Suppressor macrophage treated with lipopolysaccharide for 4 hours (primary cell): ENCODE data around the gene RUFY3.
"Not testable (repeated sequence)": the region's sequence is repeated elsewhere in the genome, so short reads cannot be mapped to it uniquely, and the experiment has no call there.

Experiments
- DNase-seq: peaks from one replicate; pipeline ENCODE4 v3.0.0-alpha.2; 2020

RUFY3 gene, protein sequence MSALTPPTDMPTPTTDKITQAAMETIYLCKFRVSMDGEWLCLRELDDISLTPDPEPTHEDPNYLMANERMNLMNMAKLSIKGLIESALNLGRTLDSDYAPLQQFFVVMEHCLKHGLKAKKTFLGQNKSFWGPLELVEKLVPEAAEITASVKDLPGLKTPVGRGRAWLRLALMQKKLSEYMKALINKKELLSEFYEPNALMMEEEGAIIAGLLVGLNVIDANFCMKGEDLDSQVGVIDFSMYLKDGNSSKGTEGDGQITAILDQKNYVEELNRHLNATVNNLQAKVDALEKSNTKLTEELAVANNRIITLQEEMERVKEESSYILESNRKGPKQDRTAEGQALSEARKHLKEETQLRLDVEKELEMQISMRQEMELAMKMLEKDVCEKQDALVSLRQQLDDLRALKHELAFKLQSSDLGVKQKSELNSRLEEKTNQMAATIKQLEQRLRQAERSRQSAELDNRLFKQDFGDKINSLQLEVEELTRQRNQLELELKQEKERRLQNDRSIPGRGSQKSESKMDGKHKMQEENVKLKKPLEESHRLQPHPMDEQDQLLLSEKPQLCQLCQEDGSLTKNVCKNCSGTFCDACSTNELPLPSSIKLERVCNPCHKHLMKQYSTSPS

DNA sequence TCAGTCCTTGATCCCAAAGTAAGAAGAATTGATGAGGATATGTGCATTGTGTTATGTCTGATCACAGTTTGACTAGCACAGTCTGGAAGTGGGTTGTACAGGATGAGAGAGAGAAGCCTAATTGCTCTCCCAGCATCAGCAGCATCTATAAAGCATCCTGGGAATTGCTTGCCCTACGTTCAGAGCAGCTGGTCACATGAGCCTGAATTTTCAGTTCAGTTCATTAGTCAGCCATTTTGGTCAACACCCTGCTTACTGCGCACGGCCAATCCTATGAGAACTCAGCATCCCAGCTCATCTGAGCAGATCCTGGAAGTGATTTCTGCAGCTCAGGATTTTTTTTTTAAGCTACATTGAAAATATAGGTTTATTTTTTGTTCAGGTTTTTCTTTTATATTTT lies at the start of gene RUFY3:
RUFY3 (plus strand) TSS at position 218 of the 400 bp plus-strand sequence. CDS start 610 bp downstream, outside the sequence.
- DNase-seq = no peak

DNA sequence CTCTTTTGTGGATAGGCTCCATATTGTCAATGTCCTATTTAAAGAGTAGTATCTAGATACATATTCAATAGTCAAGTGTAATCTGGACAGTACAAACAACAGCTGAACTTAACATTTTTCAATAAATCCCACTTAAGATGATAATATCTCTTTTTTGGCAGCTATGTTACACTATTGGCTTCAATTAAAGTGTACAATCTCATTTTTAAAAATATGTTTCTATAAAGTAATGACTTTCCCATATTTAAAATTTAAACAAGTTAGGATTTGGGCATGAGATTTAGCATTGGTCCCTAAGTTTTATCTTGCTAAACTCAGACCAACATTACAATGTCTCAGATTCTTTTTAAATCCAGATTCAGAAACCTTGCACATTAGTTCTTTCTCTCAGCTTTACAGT lies 47.6 kb upstream of the RUFY3 start:
- DNase-seq = no peak

DNA sequence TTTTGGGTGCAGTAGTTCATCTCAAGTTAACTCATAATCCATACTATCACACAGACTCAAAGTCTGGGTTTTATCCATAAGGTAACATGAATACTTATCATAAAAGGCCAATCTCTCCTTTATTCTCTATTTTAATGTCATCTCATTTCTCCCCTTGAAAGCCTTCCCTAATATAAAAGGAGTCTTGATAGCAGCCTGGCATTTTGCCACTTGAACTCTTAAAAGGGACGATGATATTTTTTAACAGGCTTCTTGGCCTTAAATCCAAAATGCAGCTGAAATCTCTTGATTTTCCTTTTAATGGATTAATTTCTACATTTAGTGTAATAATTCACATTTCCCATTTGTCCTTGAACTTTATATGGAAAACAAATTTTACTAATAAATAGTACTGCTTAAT lies 47.0 kb upstream of the RUFY3 start:
- no peak for DNase-seq

DNA sequence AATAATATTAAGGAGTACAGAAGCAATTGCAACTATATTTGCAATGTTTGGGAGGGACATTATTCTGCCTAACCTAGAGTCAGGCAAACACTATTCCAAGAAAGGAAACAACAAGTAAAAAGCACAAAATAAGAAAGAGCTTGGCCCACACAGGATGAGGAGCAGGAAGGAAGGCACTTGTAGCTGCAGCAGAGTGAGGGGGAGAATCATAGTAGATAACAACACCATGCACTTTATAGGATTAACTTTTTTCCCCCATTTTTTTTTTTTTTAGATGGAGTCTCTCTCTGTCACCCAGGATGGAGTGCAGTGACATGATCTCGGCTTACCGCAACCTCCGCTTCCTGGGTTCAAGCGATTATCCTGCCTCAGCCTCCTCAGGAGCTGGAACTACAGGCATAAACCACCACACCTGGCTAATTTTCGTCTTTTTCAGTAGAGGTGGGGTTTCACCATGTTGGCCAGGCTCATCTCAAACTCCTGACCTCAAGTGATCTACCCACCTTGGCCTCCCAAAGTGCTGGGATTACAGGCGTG lies 45.1 kb upstream of the RUFY3 start:
- no peak for DNase-seq

DNA sequence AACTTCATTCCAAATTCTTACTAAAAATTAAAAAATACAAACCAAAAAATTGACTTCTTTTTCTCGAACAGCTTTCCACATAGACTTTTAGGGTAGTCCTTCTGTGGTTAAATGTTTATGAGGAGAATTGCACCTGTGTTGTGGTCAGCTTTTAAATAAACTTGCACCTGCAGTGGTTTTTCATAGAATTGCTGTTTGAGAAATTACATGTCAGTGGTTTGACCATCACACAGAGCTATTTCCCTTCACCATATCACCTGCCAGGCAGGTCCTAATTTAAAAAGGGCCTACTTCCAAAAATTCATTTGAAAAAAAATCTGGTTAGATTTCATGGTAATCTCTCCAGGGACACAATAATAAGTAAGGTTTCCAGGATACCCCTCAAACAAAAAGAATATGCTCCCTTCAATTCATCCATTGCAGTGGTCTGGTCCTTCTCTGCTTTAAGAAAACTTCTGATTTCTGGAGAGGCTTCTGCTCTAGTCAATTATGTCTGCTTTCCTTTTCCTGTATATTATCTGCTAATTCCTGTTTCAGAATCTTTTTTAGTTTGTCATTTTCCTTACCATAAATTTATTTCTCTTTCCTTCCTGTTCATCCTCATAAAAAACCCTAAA lies 43.3 kb upstream of the RUFY3 start:
- no peak for DNase-seq

DNA sequence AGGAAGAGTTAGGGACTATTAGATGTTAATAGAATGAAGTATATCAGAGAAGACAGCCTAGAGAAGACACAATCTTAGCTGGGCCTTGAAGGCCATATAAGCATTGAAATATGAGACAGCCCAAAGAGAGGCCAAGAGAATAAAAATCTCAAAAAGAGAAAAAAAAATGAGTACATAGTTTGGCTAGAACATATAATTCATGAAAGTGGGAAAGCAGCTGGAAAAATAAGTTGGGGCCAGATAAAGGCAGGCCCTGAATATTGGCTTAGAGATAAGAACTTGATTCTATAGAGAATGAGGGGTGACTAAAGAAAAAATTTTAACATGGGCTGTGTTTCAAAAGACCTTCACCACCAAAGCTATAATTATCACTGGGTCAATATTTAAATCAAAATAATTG lies 40.8 kb upstream of the RUFY3 start:
- DNase-seq = no peak

DNA sequence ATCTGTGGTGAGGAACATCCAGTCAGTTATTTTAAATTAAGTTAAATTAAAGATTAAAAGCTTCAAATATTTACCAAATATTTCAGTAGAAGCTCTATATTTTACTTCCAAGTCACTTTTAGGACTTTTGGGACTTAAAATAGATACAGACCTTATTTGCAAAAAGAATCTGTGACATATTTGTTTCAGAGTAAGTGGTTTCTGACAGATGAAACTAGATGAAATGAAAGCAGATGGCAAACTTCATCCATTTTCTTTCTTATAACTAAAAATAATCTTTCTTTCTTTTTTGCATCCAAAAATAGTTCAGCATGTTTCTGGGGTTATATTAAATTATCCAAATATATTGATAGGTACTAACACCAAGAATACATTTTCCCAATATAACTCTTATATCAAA lies 40.1 kb upstream of the RUFY3 start:
- no peak for DNase-seq

DNA sequence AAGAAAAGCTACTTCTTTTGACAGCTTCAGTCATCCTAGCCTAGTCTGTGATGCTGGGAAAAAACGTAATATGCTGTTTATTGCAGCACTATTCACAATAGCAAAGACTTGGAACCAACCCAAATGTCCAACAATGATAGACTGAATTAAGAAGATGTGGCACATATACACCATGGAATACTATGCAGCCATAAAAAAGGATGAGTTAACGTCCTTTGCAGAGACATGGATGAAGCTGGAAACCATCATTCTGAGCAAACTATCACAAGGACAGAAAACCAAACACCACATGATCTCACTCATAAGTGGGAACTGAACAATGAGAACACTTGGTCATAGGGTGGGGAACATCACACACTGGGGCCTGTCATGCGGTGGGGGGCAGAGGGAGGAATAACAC lies 39.6 kb upstream of the RUFY3 start:
- not testable (repeated sequence) for DNase-seq

DNA sequence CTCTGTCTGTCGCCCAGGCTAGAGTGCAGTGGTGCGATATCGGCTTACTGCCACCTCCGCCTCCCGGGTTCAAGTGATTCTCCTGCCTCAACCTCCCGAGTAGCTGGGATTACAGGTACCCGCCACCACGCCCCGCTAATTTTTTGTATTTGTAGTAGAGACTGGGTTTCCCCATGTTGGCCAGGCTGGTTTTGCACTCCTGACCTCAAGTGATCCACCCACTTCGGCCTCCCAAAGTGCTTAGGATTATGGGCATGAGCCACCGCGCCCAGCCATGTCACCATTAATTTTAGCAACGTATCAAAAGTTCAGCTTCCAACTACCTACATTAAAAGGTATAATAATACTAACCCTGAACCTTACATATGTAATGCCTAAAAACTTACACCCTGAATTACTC lies 34.4 kb upstream of the RUFY3 start:
- DNase-seq = no peak

DNA sequence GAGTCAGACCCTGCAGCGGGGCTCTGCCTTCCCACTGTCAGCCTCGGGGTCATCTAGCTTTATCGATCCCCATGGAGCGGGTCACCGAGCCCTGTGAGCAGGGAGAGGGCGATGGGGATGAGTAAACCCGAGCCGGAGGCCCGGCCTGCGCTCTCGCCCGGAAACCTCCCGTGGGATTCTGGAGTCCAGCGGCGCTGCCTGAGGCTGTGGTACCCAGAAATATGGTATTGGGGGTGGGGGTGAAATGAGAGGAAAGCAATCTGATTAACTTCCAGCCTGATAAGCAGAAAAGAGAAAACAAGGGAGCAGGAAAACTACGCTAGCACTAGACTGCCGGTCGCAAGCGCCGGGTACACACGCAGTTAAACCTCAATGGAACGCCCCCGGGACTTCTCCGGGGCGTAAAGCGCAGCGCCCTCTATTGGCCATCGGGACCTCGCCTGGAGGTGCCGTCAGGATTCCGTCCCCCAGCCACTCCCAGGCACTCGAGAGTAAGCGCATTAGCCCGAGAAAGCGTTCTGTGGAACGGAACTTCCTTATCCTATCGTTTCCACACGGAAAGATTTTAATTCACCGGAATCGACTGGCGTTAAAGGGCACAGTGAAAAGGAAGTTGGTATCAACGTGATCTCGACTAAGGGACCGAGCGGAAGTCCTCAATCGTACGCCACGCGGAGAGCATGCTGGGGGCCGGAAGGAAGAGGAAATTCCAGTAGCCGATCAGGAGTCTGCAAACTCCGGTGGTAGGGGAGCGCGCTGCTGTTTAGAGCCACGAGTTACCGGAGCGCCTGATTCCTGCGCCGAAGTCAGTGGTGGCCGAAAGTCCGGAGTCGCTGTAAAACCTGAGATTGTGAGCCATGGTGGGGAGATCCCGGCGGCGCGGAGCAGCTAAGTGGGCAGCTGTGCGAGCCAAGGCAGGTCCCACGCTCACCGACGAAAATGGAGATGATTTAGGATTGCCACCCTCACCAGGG lies 33.7 kb upstream of the RUFY3 start, which contains the start of gene UTP3:
UTP3 (plus strand) TSS at position 712 of the 974 bp plus-strand sequence; CDS start at position 858, 146 bp downstream.
- DNase-seq = peak; percentile 98

DNA sequence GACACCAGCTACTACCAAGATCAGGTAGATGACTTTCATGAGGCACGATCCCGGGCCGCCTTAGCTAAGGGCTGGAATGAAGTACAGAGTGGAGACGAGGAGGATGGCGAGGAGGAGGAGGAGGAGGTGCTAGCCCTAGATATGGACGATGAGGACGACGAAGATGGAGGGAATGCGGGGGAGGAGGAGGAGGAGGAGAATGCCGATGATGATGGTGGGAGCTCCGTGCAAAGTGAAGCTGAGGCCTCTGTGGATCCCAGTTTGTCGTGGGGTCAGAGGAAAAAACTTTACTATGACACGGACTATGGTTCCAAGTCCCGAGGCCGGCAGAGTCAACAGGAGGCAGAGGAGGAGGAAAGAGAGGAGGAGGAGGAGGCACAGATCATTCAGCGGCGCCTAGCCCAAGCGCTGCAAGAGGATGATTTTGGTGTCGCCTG lies 33.0 kb upstream of the RUFY3 start:
- no peak for DNase-seq

DNA sequence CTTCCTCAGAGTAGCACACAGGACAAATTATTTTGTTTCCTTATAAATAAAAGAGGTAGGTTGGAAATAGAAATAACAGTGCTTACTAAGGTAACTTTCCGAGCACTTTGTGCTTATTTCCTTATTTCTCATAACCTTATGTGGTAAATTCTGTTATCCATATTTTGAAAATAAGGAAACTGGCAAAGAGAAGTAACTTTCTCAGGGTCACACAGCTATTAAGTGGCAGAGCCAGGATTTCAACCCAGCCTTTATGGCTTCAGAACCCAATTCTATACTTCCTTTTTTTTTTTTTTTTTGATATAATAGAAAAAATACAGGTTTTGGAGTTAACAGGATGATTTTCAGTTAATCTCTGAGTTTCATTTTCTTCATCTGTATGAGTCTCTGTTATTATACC lies 30.1 kb upstream of the RUFY3 start:
- peak; percentile 59 for DNase-seq

DNA sequence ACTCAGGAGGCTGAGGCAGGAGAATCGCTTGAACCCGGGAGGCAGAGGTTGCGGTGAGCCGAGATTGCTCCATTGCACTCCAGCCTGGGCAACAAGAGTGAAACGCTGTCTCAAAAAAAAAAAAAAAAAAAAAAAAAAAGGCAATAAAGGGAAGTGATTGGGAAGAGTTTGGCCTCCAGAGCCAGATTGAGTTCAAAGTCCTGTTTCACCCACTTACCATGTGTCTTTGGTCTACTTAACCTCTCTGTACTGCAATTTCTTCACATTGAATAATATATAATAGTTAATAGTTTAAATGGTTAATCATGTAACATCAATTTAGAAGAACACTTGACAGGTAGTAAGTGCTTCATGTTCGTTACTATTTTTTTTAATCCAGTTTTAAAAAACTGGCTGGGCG lies 27.1 kb upstream of the RUFY3 start:
- not testable (repeated sequence) for DNase-seq

DNA sequence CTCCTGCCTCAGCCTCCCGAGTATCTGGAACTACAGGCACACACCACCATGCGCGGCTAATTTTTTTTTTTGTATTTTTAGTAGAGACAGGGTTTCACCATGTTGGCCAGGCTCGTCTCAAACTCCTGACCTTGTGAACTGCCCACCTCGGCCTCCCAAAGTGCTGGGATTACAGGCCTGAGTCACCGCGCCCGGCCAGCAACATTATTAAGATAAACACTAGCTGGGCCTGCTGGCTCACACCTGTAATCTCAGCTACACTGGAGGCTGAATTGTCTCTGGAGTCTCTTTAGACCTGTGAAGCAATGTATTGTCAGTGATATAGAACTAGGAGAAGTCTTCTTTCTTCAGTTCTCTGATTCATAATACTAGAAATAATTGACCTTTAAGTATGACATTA lies 23.3 kb upstream of the RUFY3 start:
- DNase-seq = not testable (repeated sequence)

DNA sequence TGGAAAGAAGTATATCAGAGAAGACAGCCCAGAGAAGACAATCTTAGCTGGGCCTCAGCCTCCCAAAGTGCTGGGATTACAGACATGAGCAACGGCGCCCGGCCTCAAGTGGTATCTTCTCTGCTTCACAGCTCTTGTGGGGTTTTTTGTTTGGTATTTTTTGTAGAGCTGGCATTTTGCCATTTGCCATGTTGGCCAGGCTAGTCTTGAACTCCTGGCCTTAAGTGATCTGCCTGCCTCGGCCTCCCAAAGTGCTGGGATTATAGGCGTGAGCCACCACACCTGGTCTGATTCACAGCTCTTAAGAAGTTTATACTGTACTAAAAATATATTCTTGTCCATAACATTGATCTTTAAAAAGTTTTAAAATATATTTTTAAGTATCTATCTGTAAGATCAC lies 21.1 kb upstream of the RUFY3 start:
- DNase-seq = no peak

DNA sequence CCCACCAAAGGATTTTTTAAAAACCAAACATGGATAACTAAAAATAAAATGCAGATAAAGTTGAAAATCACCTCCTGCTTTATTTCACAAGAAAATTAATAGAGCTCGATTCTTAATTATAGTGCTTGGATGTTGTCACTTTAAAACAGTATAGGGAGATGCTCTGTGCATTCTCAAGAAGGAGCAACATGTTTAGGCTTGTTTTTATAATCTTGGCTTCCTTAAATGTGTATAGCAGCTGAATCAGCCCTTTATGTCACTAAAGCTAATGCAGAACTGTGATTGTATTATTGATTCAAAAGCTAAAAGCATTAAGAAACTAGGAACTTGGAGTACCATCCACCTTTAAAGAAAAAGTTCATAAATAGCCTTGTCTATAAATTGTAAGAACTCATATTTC lies 20.5 kb upstream of the RUFY3 start:
- no peak for DNase-seq

DNA sequence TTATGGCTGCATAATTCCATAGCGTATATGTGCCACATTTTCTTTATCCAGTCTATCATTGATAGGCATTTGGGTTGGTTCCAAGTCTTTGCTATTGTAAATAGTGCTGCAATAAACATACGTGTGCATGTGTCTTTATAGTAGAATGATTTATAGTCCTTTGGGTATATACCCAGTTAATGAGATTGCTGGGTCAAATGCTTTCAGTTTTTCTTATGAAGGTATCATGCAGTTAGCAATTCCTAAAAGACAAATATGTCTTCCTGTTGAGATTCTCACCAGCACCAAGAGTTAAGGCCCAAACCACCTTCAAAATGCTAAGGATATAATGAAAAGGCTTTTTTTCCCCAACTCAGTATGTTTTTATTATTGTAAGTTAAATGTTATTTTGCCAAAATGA lies 19.2 kb upstream of the RUFY3 start:
- not testable (repeated sequence) for DNase-seq

DNA sequence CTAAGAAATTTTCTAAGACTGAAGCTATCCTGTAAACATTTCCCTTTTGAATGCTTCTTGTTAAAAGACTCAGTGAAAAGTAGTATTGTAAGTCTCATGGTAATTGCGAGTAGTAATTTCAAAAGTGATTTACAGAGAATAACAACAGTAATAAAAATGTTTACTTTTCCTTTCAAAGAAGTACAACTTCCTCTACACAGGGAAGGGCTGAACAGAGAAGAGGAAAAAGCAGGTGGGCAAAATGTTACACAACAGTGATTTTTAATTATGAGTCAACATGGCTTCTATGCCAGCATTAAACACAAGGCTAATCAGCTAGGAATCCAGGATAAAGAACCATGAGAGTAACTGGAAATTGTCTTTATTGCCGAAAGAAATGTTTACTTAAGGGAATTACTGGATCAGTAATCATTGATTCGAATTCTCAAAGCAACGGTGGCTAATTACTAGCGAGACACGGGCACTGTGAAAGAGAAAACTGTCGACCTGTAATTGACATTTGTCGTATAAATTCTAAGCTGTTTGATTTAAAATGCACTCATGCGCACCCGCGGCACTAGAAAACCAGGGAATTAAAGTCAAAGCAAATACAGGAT lies 18.0 kb upstream of the RUFY3 start:
- DNase-seq = no peak

DNA sequence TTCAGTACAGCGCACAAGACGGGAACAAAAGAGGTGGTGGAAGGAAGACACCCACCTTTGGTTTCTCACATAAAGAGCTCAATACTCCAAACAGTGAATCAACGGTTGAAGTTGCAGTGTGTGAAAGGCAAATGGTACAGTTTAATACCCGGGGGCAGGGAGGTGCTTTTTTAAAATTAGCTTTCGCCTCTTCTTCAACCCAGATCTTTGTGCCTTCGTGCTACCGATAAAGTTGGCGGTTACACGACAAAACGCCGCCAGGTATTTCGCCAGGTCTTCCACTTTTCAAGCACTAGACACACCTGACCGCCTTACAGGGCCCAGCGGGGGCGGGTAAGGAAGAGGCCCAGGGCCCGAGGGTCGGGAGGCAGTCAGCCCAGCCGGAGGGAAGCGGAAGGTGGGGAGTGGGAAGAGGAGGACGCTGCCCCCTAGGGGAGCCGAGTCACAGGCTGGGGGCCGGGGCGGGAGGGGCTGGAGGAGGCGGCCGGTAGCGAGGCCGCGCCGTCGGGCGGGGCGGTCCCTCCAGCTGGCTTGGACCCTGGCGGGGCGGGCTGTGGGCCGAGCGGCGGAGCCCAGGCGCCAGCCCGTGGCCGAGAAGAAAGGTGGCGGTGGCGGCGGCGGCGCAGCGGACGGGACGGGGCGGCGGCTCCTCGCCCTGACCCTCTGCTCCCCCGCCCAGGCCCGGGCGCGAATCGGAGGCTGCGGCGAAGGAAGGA lies 17.4 kb upstream of the RUFY3 start:
- DNase-seq = peak; percentile 80

DNA sequence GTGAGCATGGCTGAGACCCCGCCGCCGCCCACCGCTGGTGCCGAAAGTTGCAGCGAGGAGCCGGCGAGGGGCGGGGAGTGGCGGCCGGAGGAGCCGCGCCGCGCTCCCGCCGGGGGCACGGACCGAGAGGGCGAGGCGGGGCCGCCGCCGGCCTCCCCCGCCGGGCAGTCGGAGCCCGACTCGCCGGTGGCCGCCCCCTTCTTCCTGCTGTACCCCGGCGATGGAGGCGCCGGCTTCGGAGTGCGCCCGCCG lies 16.9 kb upstream of the RUFY3 start:
- no peak for DNase-seq

DNA sequence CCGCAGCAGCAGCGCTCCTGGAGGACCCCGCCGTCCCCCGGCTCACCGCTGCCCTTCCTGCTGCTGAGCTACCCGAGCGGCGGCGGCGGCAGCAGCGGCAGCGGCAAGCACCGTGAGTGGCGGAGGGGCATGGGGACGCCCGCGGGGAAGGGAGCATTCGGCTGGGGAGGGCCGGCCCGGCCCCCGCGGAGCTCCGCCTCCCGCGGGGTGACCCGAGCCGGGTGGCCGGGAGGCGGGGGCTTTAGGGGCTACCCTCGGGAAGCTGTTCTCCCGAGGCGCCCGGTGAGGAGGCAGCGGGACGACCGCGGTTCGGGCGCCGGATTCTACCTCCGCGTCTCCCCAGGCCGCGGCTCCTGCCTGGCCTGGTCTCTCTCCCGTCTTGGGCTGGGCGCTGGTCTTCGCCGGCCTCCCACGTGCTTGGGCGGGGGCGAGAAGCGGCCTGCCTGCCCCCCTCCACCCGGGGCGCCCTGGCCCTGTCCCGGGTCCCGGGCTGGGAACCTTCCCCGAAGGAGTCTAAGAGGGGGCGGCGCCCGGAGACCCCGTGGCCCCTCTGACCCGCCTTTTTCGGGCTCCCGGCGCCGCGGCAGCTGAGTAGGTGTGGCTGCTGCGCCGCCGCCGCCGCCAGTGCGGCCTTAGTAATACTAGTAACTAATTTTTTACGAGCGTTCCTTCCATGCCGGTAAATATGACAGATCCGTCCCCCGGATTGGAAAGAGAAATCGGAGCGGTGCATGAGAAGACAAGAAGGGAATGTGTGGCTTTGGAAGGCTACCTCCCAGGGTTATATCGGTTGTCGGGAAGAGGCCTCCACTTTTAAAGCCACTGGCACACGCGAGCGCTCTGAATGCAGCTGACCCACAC lies 16.4 kb upstream of the RUFY3 start:
- peak; percentile 89 for DNase-seq
